HL-60/S4 treated with phorbol 12-myristate 13-acetate at 8.2 ng/mL for 4 days and 3 days (cell line): ENCODE results near the gene PAH.

Source experiments
- in situ Hi-C: fragments of 300-500 bp; cut with MboI; formaldehyde crosslinking; loops from 2 replicates; pipeline ENCODE4 v1.15.0; 2022; ENCODE audit warnings: low sequenced_read_pairs

PAH gene

GRCh38 chr12:102902093-102902492 lies 15.0 kb downstream of the PAH start:
- in situ Hi-C loops: no loop called here

GRCh38 chr12:102900389-102900788 lies 16.7 kb downstream of the PAH start:
- in situ Hi-C loops: no loop called here

GRCh38 chr12:102896067-102896466 lies 21.0 kb downstream of the PAH start:
- in situ Hi-C loops: no loop called here

DNA sequence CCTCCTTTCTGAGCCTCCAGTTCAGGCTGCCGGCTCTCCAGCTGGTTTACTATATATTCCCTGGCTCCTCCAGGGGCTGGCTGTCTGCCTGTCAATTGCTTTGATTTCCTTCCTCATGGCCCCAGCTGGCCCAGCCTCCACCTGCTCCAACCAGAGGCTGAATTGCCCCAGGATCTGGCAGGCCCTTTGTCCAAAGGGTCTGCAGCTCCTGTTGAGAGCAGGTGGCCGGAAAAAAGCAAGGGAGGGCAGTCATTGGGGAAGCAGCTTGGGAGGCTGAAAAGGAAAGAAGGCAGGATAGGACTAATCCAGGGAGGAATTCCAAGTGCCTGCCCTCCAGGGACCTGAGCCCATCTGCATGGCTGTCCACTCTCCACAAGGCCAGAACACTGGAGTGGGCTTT lies 25.3 kb downstream of the PAH start:
- in situ Hi-C loops: no loop called here

- in situ Hi-C loops: no loop called here
These were observed 28.5 kb downstream of the PAH start for GRCh38 chr12:102888511-102888910.

- in situ Hi-C loops: no loop called here
These were observed 31.8 kb downstream of the PAH start for GRCh38 chr12:102885043-102885932.

DNA sequence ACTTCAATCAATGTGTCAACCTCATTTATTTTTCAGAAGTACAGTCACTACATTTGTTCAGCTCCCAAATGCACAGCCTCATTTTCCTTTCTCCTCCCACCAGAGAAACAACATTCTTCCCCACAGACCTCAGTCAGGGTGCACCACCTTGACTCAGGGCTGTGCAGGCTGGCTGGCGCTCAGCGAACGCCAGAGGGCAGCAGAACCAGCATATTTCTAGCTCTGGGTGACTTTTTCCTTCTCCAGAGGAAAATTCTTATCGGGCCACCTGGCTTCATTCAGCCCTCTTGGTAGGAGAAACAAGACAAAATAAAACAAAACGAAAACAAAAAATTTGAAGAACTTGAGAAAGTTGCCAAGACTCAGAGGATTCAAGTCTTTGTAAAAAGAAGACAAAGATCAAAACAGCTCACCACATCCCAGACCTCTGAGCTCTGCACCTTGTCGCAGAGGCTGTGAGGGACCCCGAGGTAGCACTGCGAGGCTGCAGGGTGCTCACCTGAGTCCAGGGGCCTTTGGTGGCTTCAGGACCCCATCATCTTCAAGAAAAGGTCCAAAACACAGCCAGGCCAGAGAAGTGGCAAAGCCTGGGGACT lies 33.7 kb downstream of the PAH start:
- in situ Hi-C loops: no loop called here

DNA sequence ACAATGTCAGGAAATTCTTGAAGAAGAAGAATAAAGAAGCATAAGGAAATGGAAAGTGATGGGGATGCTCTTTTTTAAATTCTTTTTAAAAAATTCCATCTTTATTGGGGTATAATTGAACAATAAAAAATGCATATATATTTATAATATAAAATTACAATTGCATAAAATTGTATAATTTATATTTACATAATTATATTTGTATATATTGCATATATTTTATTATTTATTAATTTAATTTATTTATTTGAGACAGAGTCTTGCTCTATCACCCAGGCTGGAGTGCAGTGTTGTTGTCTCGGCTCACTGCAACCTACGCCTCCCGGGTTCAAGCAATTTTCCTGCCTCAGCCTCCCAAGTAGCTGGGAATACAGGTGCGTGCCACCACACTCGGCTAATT lies 36.3 kb downstream of the PAH start:
- in situ Hi-C loops: no loop called here

- in situ Hi-C loops: no loop called here
These were observed 37.8 kb downstream of the PAH start for GRCh38 chr12:102879144-102879763.

DNA sequence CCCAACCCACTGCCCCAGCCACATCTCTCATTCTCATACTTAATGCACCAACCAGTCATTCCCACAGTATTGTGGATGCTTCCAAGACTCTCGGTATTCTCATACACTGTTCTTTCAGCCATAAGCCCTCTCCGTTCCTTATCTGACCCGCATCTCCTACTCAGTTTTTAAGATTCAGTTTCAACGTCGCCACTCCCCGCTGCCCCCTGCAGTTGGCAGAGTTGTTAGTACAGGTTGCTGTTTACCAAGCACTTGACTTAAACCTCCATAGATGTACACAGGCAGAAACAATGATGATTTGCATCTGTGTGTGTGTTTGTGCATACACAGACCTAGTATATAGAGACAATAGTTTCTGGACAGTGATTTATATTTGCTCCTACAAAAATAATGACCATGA lies 40.2 kb downstream of the PAH start:
- in situ Hi-C loops: no loop called here

GRCh38 chr12:102874819-102875218 lies 42.2 kb downstream of the PAH start:
- in situ Hi-C loops: no loop called here

GRCh38 chr12:102873077-102873476 lies 44.0 kb downstream of the PAH start:
- in situ Hi-C loops: no loop called here

DNA sequence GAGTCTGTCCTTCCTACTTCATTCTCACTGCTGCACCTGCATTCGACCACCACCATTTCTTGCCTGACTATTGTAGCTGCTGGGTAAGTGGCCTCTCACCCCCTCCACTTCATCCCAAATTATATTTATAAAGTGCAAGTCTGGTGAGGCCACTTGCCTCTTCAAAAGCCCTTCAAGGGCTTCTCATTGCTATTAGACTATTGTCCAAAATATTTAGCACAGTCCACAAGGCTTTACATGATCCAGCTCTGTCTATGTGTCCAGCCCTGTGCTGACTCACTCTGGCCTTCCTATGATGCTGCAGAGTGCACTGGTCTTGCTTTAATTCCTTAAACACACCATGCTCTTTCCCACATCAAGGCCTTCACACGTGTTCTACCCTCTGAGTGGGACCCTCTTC lies 46.0 kb downstream of the PAH start:
- in situ Hi-C loops: no loop called here

GRCh38 chr12:102869571-102869970 lies 47.5 kb downstream of the PAH start:
- in situ Hi-C loops: no loop called here

DNA sequence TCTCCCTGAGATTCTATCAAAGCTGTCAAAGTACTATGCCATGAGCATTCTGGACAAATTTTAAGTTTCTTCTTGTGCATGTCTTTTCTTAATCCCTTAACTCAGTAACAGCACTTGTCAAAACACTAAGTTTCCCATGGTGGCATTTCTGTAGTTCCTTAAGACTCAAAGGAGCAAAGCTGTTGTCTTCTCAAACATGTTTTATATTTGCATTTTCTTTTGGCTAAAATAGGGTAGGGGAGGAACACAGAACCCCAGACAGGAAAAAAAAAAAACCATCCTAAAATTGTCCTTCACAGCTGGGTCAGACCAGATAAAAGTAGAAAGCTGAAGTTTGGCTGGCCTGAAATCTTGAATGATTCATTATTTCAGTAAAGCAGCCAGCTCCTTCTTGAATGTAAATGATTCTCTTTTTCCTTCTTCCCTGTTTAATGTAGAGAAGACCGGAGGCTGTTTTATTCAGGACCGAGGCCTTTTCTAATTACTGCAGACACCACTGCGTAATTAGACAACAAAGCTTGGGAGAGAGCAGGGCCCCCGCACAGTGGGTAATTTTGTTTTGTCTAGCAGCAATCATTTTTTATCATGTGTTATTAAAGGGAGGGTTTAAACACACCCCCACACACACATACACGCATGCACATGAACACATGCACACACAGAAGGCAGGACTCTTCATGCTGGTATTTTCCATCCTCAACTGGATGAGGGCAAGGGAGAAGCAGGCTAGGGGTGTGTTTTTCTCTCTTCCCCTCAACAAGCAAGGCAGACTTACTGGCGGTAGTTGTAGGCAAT lies 51.0 kb downstream of the PAH start:
- in situ Hi-C loops: no loop called here

DNA sequence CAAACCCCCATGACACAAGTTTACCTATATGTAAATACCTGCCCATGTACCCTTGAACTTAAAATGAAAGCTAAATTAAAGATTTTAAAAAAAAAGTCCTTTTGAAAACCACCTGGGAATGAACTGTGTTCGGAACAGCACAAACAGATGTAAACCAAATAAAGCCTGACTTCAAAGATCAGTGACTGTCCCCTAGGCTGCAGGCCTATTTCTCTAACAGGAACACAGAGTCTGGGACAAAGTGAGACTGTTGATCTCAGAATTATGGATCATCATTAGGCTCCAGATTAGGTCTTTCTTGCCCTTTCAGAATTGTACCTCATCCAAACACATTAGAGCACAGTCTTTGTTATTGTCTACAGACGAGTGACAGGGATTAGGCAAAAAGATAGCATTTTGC lies 54.6 kb downstream of the PAH start:
- in situ Hi-C loops: no loop called here

- in situ Hi-C loops: no loop called here
These were observed 65.8 kb downstream of the PAH start for GRCh38 chr12:102851246-102851645.

- in situ Hi-C loops: no loop called here
These were observed 67.2 kb downstream of the PAH start for GRCh38 chr12:102849722-102850447.

DNA sequence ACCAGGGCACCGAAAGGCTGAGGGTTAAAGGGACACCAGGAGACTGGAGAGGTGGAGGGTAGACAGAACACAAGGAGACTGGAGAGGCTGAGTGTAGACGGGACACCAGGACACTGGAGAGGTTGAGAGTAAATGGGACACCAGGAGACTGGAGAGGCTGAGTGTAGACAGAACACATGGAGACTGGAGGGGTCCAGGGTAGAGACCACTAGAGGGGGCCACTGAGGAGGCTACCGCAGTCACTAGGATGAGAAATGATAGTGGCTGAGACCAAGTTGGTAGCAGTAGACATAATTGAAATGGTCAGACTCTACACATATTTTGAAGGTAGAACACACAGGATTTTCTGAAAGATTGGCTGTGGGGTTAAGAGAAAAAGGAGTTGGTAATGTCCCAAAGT lies 68.2 kb downstream of the PAH start:
- in situ Hi-C loops: no loop called here

- in situ Hi-C loops: no loop called here
These were observed 69.9 kb downstream of the PAH start for GRCh38 chr12:102847131-102847530.
